Testis (tissue), 3 donors: ENCODE results near the gene RTP3. TPM values are rescaled to one million over a fixed set of nuclear protein-coding genes. Genes with fewer than 3 reads are reported as not detected.

Experiments
- DNase-seq: peaks from one replicate; pipeline ENCODE4 v3.0.0-alpha.2; 2019
- H3K27ac ChIP-seq, 2 donors: fragments of 200-600 bp; sonication (generic); one replicate each; pipeline ENCODE4 v1.5.1; 2019
- H3K27me3 ChIP-seq: fragments of 200-600 bp; sonication (generic); one replicate; pipeline ENCODE4 v1.5.1; 2019
- H3K36me3 ChIP-seq: fragments of 200-600 bp; sonication (generic); one replicate; pipeline ENCODE4 v1.5.1; 2017; ENCODE audit warnings: low read depth; ENCODE audit errors: missing control alignments
- H3K4me1 ChIP-seq: fragments of 200-600 bp; sonication (generic); one replicate; pipeline ENCODE4 v1.5.1; 2019
- H3K4me3 ChIP-seq, 2 donors: fragments of 200-600 bp; sonication (generic); one replicate each; pipeline ENCODE4 v1.5.1; 2017 to 2019
- H3K9me3 ChIP-seq: fragments of 200-600 bp; sonication (generic); one replicate; pipeline ENCODE4 v1.5.1; 2017
- CTCF ChIP-seq, 3 experiments: fragments of 450-650 bp in 2 of 3; fragments of 200-600 bp in 1 of 3; sonication (generic) in 1 of 3; IDR thresholded peaks; one replicate each; pipeline ENCODE4 v1.5.1; 2016 to 2019; ENCODE audit warnings: antibody characterized with exemption in 3 of 3, mild to moderate bottlenecking in 2 of 3, moderate library complexity in 1 of 3
- POLR2A ChIP-seq: fragments of 450-650 bp; IDR thresholded peaks from one replicate; pipeline ENCODE4 v1.6.1; 2017; ENCODE audit warnings: antibody characterized with exemption, mild to moderate bottlenecking, moderate library complexity
- WGBS, 2 donors: methylation state at CpG; one replicate each; pipeline ENCODE4 v1.1.5; 2018; 5-methylcytosine and 5-hydroxymethylcytosine counted together
- intact Hi-C: fragments of 100-400 bp; cut with DNase I; formaldehyde crosslinking; loops from one replicate; pipeline ENCODE4 v1.15.1; 2023; ENCODE audit warnings: low total_unique reads
- polyA plus RNA-seq: library from polyadenylated mRNA; stranded (reverse); fragments of 350-450 nt; fragmentation: Illumina TruSeq; extraction: RNeasy Lipid Tissue Mini Kit (QIAGEN cat#74804); gene quantifications from one replicate; pipeline ENCODE4 v1.2.3, GENCODE V29; 2014; ENCODE audit warnings: low read depth, low replicate concordance; ENCODE audit not compliant: insufficient read depth
- total RNA-seq, 2 donors: library from RNA; depleted of rRNA; stranded (reverse); fragments of >200 nt; gene quantifications; one replicate each; pipeline ENCODE4 v1.2.3, GENCODE V29; 2016

The RTP3 gene
- total and polyA plus RNA-seq, 3 donors from 2014 or later, result 0.50 to 2.0 (median 1.1) TPM

GRCh38 chr3:46512191-46512749, 14.5 kb downstream of the RTP3 start:
- no peaks in the 10 kb centered on the region for H3K4me1 ChIP-seq
- no peak overlapping the region for H3K4me3 ChIP-seq
- no peaks in the 10 kb centered on the region for H3K27me3 ChIP-seq
- TF ChIP-seq POLR2A (no peak), CTCF (IDR thresholded peaks at IDR 0.05) (no peak)
- no peaks in the 10 kb centered on the region for H3K9me3 ChIP-seq
- intact Hi-C loops, result no loop called here
- 76 to 81% methylated on average over 2 of the region's 2 CpGs for WGBS, 2 donors
- no peak overlapping the region for H3K27ac ChIP-seq
- no peak for DNase-seq
- no peaks in the 10 kb centered on the region for H3K36me3 ChIP-seq

GRCh38 chr3:46516521-46516920, 18.7 kb downstream of the RTP3 start:
- H3K27me3 ChIP-seq, result no peaks in the 10 kb centered on the region
- WGBS, 2 donors, result 70 to 74% methylated on average over 4 of the region's 4 CpGs
- no peak for DNase-seq
- no peak overlapping the region for H3K27ac ChIP-seq
- H3K4me1 ChIP-seq, result no peaks in the 10 kb centered on the region
- H3K36me3 ChIP-seq, result no peaks in the 10 kb centered on the region
- intact Hi-C loops, result no loop called here
- H3K9me3 ChIP-seq, result no peaks in the 10 kb centered on the region
- H3K4me3 ChIP-seq, result no peak overlapping the region
- TF ChIP-seq CTCF (IDR thresholded peaks at IDR 0.05), result no peak
- TF ChIP-seq POLR2A, result no peak

- 84 to 95% methylated on average over 7 of the region's 7 CpGs for WGBS, 2 donors
- no peak for DNase-seq
- no peaks in the 10 kb centered on the region for H3K27me3 ChIP-seq
These were observed 19.4 kb downstream of the RTP3 start for GRCh38 chr3:46517016-46517783.

GRCh38 chr3:46517784-46518181, 20.0 kb downstream of the RTP3 start:
- Histone ChIP-seq H3K9me3 (no peaks in the 10 kb centered on the region), H3K4me3 (no peak overlapping the region), H3K4me1 (no peaks in the 10 kb centered on the region), H3K27ac (no peak overlapping the region), H3K36me3 (no peaks in the 10 kb centered on the region), H3K27me3 (no peaks in the 10 kb centered on the region)
- DNase-seq, result no peak
- no peak for TF ChIP-seq POLR2A
- TF ChIP-seq CTCF (IDR thresholded peaks at IDR 0.05), result no peak
- WGBS, 2 donors, result 86 to 97% methylated on average over 2 of the region's 2 CpGs
- intact Hi-C loops, result no loop called here

More at GRCh38 chr3:46517016-46517783, 19.4 kb downstream of the RTP3 start:
- no peak overlapping the region for H3K4me3 ChIP-seq
- no peaks in the 10 kb centered on the region for H3K4me1 ChIP-seq
- no peak for TF ChIP-seq CTCF (IDR thresholded peaks at IDR 0.05)
- no peak for TF ChIP-seq POLR2A
- H3K36me3 ChIP-seq, result no peaks in the 10 kb centered on the region
- H3K9me3 ChIP-seq, result no peaks in the 10 kb centered on the region
- intact Hi-C loops, result no loop called here
- H3K27ac ChIP-seq, result no peak overlapping the region
